Measurements from ENCODE around the gene AKAP5. TPM values are rescaled to one million over a fixed set of nuclear protein-coding genes. Genes with fewer than 3 reads are reported as not detected.

AKAP5 gene
- total and polyA plus RNA-seq, 2 of the 13 experiments (the other 11 are each of a cell fraction or from before 2014, with no cell fraction given): 0.18 to 1.5 TPM

GRCh38 chr14:64503434-64504309 lies 38.4 kb downstream of the AKAP5 start, which contains the start of gene ZBTB25 (continued):
- no peak; the same call in 1 of the 2 replicates for TF ChIP-seq AKNA (CRISPR knock-in tag; IDR thresholded peaks at IDR 0.05; ENCODE audit: borderline replicate concordance)
- no peak for TF ChIP-seq HOMEZ (CRISPR knock-in tag; IDR thresholded peaks at IDR 0.05; ENCODE audit: low read depth)
- no peak for TF ChIP-seq GTF2F1 (IDR thresholded peaks at IDR 0.05; ENCODE audit: low read length)
- peak; percentile 93 for TF ChIP-seq MAX (IDR thresholded peaks at IDR 0.05)
- TF ChIP-seq ZNF839 (CRISPR knock-in tag; IDR thresholded peaks at IDR 0.05; ENCODE audit: borderline replicate concordance): no peak
- no peak for TF ChIP-seq TP53 (CRISPR knock-in tag; conservative IDR thresholded peaks at IDR 0.05)
- TF ChIP-seq ZNF790 (CRISPR knock-in tag; IDR thresholded peaks at IDR 0.05; ENCODE audit: borderline replicate concordance): no peak; the same call in 1 of the 2 replicates
- no peak for TF ChIP-seq RNF219 (CRISPR knock-in tag; IDR thresholded peaks at IDR 0.05)
- no peak for TF ChIP-seq FLYWCH1 (CRISPR knock-in tag; IDR thresholded peaks at IDR 0.05)
- no peak for TF ChIP-seq ZNF101 (CRISPR knock-in tag; IDR thresholded peaks at IDR 0.05; ENCODE audit: borderline replicate concordance, low read depth)
- no peak for TF ChIP-seq SMAD1 (CRISPR knock-in tag; IDR thresholded peaks at IDR 0.05; ENCODE audit: borderline replicate concordance, low read depth)
- no peak; the same call in 1 of the 2 replicates for TF ChIP-seq JUND (CRISPR knock-in tag; IDR thresholded peaks at IDR 0.05)
- TF ChIP-seq ZNF513 (CRISPR knock-in tag; conservative IDR thresholded peaks at IDR 0.05): no peak; the same call in 1 of the 2 replicates
- peak; percentile 11 for TF ChIP-seq YY1 (IDR thresholded peaks at IDR 0.05; ENCODE audit: insufficient read depth, insufficient replicate concordance, low read depth, low read length)
- TF ChIP-seq RXRA (CRISPR knock-in tag; IDR thresholded peaks at IDR 0.05): no peak; the same call in 1 of the 2 replicates
- TF ChIP-seq ZFP36L1 (CRISPR knock-in tag; IDR thresholded peaks at IDR 0.05): peak; percentile 58; the same call in 1 of the 2 replicates
- TF ChIP-seq TBX3 (IDR thresholded peaks at IDR 0.05; ENCODE audit: borderline replicate concordance): no peak

Data from HepG2 (cell line).